ENCODE results near the gene DEFB124.

DNA sequence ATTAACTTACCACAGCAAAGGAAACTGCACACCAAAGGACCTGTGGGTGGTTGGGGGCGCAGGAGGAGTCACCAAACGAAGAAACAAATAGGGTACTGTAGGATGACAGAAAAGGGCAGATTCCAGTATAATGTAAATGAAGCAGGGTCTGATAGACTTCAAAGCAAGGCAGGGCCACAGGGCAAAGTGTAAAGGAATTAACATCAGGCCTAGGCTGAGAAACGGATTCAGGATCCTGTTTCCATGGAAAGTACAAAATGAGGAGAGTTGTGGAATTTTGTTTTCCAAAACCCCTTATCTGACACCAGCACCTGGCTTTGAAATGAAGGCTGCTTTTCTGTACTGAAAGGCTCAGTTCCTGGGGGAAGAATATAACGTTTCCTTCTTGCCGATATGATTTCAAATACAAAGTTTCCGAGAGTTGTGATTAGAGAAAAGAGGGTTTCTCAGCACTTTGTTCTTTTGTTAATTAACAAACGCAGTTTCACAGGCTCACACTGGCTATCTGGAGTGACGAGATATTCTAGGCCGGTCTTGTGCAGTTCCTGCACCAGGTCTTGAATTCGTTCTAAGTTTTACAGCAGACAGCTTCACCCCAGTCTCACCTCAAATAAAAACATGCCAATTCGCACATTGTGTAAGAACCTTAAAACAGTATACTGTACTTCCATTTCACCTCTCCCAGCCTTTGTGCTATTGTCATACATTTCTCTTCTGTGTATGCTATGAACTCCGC lies 28.7 kb downstream of the DEFB124 start:
- TF ChIP-seq, protein P1, sequence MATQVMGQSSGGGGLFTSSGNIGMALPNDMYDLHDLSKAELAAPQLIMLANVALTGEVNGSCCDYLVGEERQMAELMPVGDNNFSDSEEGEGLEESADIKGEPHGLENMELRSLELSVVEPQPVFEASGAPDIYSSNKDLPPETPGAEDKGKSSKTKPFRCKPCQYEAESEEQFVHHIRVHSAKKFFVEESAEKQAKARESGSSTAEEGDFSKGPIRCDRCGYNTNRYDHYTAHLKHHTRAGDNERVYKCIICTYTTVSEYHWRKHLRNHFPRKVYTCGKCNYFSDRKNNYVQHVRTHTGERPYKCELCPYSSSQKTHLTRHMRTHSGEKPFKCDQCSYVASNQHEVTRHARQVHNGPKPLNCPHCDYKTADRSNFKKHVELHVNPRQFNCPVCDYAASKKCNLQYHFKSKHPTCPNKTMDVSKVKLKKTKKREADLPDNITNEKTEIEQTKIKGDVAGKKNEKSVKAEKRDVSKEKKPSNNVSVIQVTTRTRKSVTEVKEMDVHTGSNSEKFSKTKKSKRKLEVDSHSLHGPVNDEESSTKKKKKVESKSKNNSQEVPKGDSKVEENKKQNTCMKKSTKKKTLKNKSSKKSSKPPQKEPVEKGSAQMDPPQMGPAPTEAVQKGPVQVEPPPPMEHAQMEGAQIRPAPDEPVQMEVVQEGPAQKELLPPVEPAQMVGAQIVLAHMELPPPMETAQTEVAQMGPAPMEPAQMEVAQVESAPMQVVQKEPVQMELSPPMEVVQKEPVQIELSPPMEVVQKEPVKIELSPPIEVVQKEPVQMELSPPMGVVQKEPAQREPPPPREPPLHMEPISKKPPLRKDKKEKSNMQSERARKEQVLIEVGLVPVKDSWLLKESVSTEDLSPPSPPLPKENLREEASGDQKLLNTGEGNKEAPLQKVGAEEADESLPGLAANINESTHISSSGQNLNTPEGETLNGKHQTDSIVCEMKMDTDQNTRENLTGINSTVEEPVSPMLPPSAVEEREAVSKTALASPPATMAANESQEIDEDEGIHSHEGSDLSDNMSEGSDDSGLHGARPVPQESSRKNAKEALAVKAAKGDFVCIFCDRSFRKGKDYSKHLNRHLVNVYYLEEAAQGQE (IDR thresholded peaks at IDR 0.05; ENCODE audit: insufficient read depth in 1 of 2, low read depth in 2 of 2, low read length in 1 of 2): no peak
- TF ChIP-seq, protein P2, sequence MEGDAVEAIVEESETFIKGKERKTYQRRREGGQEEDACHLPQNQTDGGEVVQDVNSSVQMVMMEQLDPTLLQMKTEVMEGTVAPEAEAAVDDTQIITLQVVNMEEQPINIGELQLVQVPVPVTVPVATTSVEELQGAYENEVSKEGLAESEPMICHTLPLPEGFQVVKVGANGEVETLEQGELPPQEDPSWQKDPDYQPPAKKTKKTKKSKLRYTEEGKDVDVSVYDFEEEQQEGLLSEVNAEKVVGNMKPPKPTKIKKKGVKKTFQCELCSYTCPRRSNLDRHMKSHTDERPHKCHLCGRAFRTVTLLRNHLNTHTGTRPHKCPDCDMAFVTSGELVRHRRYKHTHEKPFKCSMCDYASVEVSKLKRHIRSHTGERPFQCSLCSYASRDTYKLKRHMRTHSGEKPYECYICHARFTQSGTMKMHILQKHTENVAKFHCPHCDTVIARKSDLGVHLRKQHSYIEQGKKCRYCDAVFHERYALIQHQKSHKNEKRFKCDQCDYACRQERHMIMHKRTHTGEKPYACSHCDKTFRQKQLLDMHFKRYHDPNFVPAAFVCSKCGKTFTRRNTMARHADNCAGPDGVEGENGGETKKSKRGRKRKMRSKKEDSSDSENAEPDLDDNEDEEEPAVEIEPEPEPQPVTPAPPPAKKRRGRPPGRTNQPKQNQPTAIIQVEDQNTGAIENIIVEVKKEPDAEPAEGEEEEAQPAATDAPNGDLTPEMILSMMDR (IDR thresholded peaks at IDR 0.05): no peak; the same call in 1 of the 2 replicates

All from Panc1 (cell line).